Esophagus muscularis mucosa (tissue), 4 donors: ENCODE measurements around the gene CLEC16A. TPM values are rescaled to one million over a fixed set of nuclear protein-coding genes. Genes with fewer than 3 reads are reported as not detected.

Source experiments
- DNase-seq: peaks from one replicate; pipeline ENCODE4 v3.0.0-alpha.2; 2017; ENCODE audit errors: extremely low spot score
- H3K27ac ChIP-seq, 4 donors: fragments of 200-600 bp; sonication (generic); replicated peaks in 1 of 4; 1 replicate in 3 of 4; 2 replicates in 1 of 4; pipeline ENCODE4 v1.5.1; 2016 to 2019; ENCODE audit warnings: mild to moderate bottlenecking in 1 of 4
- H3K27me3 ChIP-seq, 4 donors: fragments of 200-600 bp; sonication (generic); one replicate each; pipeline versions ENCODE4 v1.5.1 to v1.6.0; 2016 to 2019
- H3K36me3 ChIP-seq, 4 donors: fragments of 200-600 bp; sonication (generic); one replicate each; pipeline ENCODE4 v1.5.1; 2016 to 2019
- H3K4me1 ChIP-seq, 4 donors: fragments of 200-600 bp; sonication (generic); one replicate each; pipeline ENCODE4 v1.5.1; 2016 to 2019
- H3K4me3 ChIP-seq, 4 donors: fragments of 200-600 bp; sonication (generic); 1 replicate in 2 of 4; 2 replicates in 2 of 4; pipeline ENCODE4 v1.5.1; 2016 to 2019; ENCODE audit warnings: mild to moderate bottlenecking in 4 of 4, moderate library complexity in 1 of 4
- H3K9me3 ChIP-seq, 4 donors: fragments of 200-600 bp; sonication (generic); 1 replicate in 3 of 4; 2 replicates in 1 of 4; pipeline ENCODE4 v1.5.1; 2016 to 2019
- CTCF ChIP-seq, 3 experiments: fragments of 200-600 bp in 2 of 3; fragments of 450-650 bp in 1 of 3; sonication (generic) in 2 of 3; IDR thresholded peaks; one replicate each; pipeline ENCODE4 v1.5.1; 2017 to 2019; ENCODE audit warnings: antibody characterized with exemption in 3 of 3, mild to moderate bottlenecking in 2 of 3, moderate library complexity in 1 of 3
- EP300 ChIP-seq: sonication (generic); formaldehyde crosslinking; IDR thresholded peaks from one replicate; pipeline ENCODE4 v1.6.1; 2017; ENCODE audit warnings: antibody characterized with exemption
- POLR2A ChIP-seq: fragments of 450-650 bp; IDR thresholded peaks from one replicate; pipeline ENCODE4 v1.6.1; 2017; ENCODE audit warnings: antibody characterized with exemption, moderate library complexity, mild to moderate bottlenecking, low read depth
- POLR2AphosphoS5 ChIP-seq, 2 donors: sonication (generic); formaldehyde crosslinking; IDR thresholded peaks; one replicate each; pipeline ENCODE4 v1.6.1; 2017; ENCODE audit warnings: antibody characterized with exemption in 2 of 2
- WGBS: methylation state at CpG from one replicate; pipeline ENCODE4 v1.1.5; 2018; 5-methylcytosine and 5-hydroxymethylcytosine counted together
- intact Hi-C: fragments of 100-400 bp; cut with DNase I; formaldehyde crosslinking; loops from one replicate; pipeline ENCODE4 v1.15.1; 2023
- total RNA-seq, 4 donors: library from RNA; depleted of rRNA; stranded (reverse); fragments of >200 nt; gene quantifications; one replicate each; pipeline versions ENCODE4 v1.1.0 to v1.2.1, GENCODE V29; 2016

The CLEC16A gene
- total RNA-seq, 4 donors from 2014 or later, result 22.3 to 34.7 (median 29.2) TPM

- TF ChIP-seq CTCF (IDR thresholded peaks at IDR 0.05) (no peak), POLR2AphosphoS5 (IDR thresholded peaks at IDR 0.05) (no peak)
- 65% methylated on average over 13 of the region's 20 CpGs for WGBS
- peaks cover 6 to 28% (median 22%) of the 10 kb centered on the region in 4 donors for H3K36me3 ChIP-seq
- H3K4me1 ChIP-seq, result peaks cover 0 to 30% (median 15%) of the 10 kb centered on the region in 4 donors
- DNase-seq, result no peak
- H3K9me3 ChIP-seq, result no peaks in the 10 kb centered on the region
- intact Hi-C loops, result no loop called here
- no peaks in the 10 kb centered on the region for H3K27me3 ChIP-seq
- H3K4me3 ChIP-seq, result no peak overlapping the region
- peak overlapping the region in 1 of 4 donors; percentile 9 for H3K27ac ChIP-seq
These were observed 237.0 kb downstream of the CLEC16A start for GRCh38 chr16:11181242-11181898.

- Histone ChIP-seq H3K4me1 (peaks cover 0 to 30% (median 15%) of the 10 kb centered on the region in 4 donors), H3K4me3 (no peak overlapping the region), H3K27me3 (no peaks in the 10 kb centered on the region), H3K36me3 (peaks cover 6 to 28% (median 22%) of the 10 kb centered on the region in 4 donors), H3K9me3 (no peaks in the 10 kb centered on the region), H3K27ac (no peak overlapping the region)
- WGBS, result 39% methylated on average over 12 of the region's 12 CpGs
- intact Hi-C loops, result no loop called here
- DNase-seq, result no peak
- TF ChIP-seq EP300 (no peak), POLR2A (no peak), CTCF (IDR thresholded peaks at IDR 0.05) (no peak), POLR2AphosphoS5 (IDR thresholded peaks at IDR 0.05) (no peak)
These were observed 237.5 kb downstream of the CLEC16A start for GRCh38 chr16:11181899-11182279.

GRCh38 chr16:11182411-11182810 is 238.0 kb downstream of the CLEC16A start:
- H3K9me3 ChIP-seq, result no peaks in the 10 kb centered on the region
- intact Hi-C loops, result no loop called here
- H3K4me3 ChIP-seq, result no peak overlapping the region
- no peak for DNase-seq
- H3K27me3 ChIP-seq, result no peaks in the 10 kb centered on the region
- peaks cover 6 to 28% (median 22%) of the 10 kb centered on the region in 4 donors for H3K36me3 ChIP-seq
- no peak overlapping the region for H3K27ac ChIP-seq
- TF ChIP-seq POLR2A, result no peak
- TF ChIP-seq EP300, result no peak
- TF ChIP-seq CTCF (IDR thresholded peaks at IDR 0.05), result no peak
- no peak for TF ChIP-seq POLR2AphosphoS5 (IDR thresholded peaks at IDR 0.05)
- WGBS, result 94% methylated on average over 11 of the region's 14 CpGs
- peaks cover 0 to 30% (median 15%) of the 10 kb centered on the region in 4 donors for H3K4me1 ChIP-seq

- 85% methylated on average over 11 of the region's 25 CpGs for WGBS
- intact Hi-C loops, result no loop called here
- TF ChIP-seq POLR2A, result no peak
- TF ChIP-seq CTCF (IDR thresholded peaks at IDR 0.05), result no peak
- TF ChIP-seq EP300, result no peak
- no peak for TF ChIP-seq POLR2AphosphoS5 (IDR thresholded peaks at IDR 0.05)
- DNase-seq, result no peak
- no peaks in the 10 kb centered on the region for H3K27me3 ChIP-seq
- peaks cover 6 to 28% (median 20%) of the 10 kb centered on the region in 4 donors for H3K36me3 ChIP-seq
- peaks cover 0 to 30% (median 15%) of the 10 kb centered on the region in 4 donors for H3K4me1 ChIP-seq
- H3K4me3 ChIP-seq, result no peak overlapping the region
- no peaks in the 10 kb centered on the region for H3K9me3 ChIP-seq
- H3K27ac ChIP-seq, result no peak overlapping the region
These were observed 238.9 kb downstream of the CLEC16A start for GRCh38 chr16:11183035-11183812.
